Suprapubic skin (tissue), 4 donors: ENCODE measurements around the gene BCAP31. TPM values are rescaled to one million over a fixed set of nuclear protein-coding genes. Genes with fewer than 3 reads are reported as not detected.

Experiments
- DNase-seq, 2 donors: peaks; one replicate each; pipeline ENCODE4 v3.0.0-alpha.2; 2019; ENCODE audit warnings: low spot score in 2 of 2
- H3K27ac ChIP-seq: fragments of 200-600 bp; sonication (generic); one replicate; pipeline ENCODE4 v1.5.1; 2019
- H3K27me3 ChIP-seq: fragments of 200-600 bp; sonication (generic); one replicate; pipeline ENCODE4 v1.5.1; 2019
- H3K36me3 ChIP-seq: fragments of 200-600 bp; sonication (generic); one replicate; pipeline ENCODE4 v1.5.1; 2019
- H3K4me1 ChIP-seq: fragments of 200-600 bp; sonication (generic); one replicate; pipeline ENCODE4 v1.5.1; 2019
- H3K4me3 ChIP-seq: fragments of 200-600 bp; sonication (generic); one replicate; pipeline ENCODE4 v1.5.1; 2019; ENCODE audit warnings: mild to moderate bottlenecking
- H3K9me3 ChIP-seq: fragments of 200-600 bp; sonication (generic); one replicate; pipeline ENCODE4 v1.5.1; 2019
- EP300 ChIP-seq: sonication (generic); formaldehyde crosslinking; IDR thresholded peaks from one replicate; pipeline ENCODE4 v1.6.1; 2017; ENCODE audit warnings: antibody characterized with exemption
- POLR2A ChIP-seq, 2 donors: fragments of 450-650 bp; IDR thresholded peaks; one replicate each; pipeline ENCODE4 v1.6.1; 2017; ENCODE audit warnings: antibody characterized with exemption in 2 of 2, mild to moderate bottlenecking in 2 of 2, moderate library complexity in 2 of 2
- POLR2AphosphoS5 ChIP-seq, 3 donors: sonication (generic); formaldehyde crosslinking; IDR thresholded peaks; one replicate each; pipeline ENCODE4 v1.6.1; 2017; ENCODE audit warnings: antibody characterized with exemption in 3 of 3
- WGBS: methylation state at CpG from one replicate; pipeline ENCODE4 v1.1.5; 2018; 5-methylcytosine and 5-hydroxymethylcytosine counted together
- total RNA-seq, 4 donors: library from RNA; depleted of rRNA; stranded (reverse); fragments of >200 nt; gene quantifications; one replicate each; pipeline ENCODE4 v1.1.0, GENCODE V29; 2016
- TF ChIP-seq, protein P1 (sequence below), 2 donors: fragments of 200-600 bp in 1 of 2; fragments of 450-650 bp in 1 of 2; sonication (generic) in 1 of 2; IDR thresholded peaks; one replicate each; pipeline ENCODE4 v1.5.1; 2016 to 2019; ENCODE audit warnings: antibody characterized with exemption in 2 of 2, mild to moderate bottlenecking in 1 of 2, moderate library complexity in 1 of 2

BCAP31 gene
- total RNA-seq, 4 donors from 2014 or later = 112 to 170 (median 167) TPM

DNA sequence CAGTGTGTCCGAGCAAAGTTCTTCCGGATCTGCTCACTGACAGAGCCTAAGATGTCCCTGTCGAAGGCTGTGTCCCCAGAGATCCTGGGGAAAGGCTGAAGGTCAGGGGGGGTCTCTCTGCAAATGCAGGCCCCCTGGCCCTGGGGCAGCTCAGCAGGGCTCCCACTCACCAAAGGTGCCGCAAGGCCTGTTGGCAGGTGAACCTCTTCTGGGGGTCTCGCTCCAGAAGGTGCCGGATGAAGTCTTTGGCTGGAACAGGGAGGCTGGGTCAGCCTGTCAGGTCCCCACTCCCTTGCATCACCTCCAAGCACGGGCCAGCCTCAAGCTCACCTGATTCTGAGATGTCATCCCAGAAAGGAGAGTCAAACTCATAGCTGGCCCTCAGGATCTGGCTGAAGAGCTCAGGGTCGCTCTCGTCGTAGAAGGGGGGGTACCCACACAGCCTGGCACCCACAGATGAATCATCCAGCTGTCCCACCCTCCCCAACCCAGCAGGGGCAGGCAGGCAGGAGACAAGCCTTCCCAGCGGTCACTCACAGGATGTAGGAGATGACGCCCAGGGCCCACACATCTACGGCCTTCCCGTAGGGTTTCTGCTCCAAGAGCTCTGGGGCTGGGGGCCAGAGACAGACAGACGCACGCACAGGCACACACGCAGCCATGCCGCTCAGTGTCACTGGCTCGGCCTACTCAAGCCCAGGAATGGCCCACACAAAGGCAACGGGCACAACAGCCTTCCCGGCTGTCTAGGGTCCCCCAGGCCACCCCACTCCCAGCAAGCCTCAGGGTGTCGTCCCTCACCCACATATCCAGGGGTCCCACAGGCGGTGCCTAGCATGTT, 53.2 kb downstream of the BCAP31 start:
- Histone ChIP-seq H3K36me3 (no peaks in the 10 kb centered on the region), H3K4me3 (no peak overlapping the region), H3K27me3 (peaks cover 29% of the 10 kb centered on the region), H3K9me3 (no peaks in the 10 kb centered on the region), H3K27ac (no peak overlapping the region), H3K4me1 (peaks cover 9% of the 10 kb centered on the region)
- no peak for DNase-seq
- TF ChIP-seq EP300 (no peak), POLR2A (IDR thresholded peaks at IDR 0.05) (no peak), POLR2AphosphoS5 (IDR thresholded peaks at IDR 0.05) (no peak)
- TF ChIP-seq, protein P1, sequence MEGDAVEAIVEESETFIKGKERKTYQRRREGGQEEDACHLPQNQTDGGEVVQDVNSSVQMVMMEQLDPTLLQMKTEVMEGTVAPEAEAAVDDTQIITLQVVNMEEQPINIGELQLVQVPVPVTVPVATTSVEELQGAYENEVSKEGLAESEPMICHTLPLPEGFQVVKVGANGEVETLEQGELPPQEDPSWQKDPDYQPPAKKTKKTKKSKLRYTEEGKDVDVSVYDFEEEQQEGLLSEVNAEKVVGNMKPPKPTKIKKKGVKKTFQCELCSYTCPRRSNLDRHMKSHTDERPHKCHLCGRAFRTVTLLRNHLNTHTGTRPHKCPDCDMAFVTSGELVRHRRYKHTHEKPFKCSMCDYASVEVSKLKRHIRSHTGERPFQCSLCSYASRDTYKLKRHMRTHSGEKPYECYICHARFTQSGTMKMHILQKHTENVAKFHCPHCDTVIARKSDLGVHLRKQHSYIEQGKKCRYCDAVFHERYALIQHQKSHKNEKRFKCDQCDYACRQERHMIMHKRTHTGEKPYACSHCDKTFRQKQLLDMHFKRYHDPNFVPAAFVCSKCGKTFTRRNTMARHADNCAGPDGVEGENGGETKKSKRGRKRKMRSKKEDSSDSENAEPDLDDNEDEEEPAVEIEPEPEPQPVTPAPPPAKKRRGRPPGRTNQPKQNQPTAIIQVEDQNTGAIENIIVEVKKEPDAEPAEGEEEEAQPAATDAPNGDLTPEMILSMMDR (IDR thresholded peaks at IDR 0.05) = no peak
- 88% methylated on average over 5 of the region's 23 CpGs for WGBS

DNA sequence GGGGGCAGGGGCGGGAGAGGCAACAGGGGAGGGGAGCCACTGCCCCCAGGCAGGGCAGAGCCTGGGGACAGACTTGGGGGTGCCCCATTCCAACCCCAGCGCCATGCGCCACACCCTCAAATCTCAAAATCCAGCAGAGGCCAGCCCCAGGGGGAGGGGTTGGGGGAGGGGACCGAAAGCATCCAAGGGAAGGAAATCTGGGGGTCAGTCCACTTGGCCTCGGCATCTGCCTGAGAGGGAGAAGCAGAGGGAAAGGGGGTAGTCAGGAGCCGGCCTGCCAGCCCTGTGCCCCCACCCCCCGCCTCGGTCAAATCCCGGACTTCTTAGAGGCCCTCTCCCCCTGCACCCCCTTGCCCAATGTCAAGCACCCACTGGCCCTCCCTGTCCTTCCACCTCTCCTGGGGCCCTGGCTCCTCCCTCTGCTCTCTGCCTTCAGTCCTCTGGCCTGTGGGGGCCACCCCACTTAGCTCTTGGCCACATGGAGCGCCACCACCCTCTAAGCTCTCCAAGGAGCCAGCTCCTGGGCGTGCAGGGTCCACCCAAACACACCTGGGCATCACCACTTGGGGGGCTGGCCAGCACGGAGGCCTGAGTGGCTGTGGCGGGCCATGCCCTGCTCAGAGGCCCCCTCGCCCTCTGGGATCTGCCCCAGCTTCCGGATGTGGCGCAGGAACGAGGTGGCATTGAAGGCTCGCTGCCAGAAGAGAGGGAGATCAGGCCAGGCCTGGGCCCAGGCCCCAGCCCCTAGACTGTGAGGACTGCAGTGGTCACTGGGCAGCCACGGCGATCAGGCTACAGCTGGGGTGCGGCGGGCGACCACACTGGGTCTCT, 54.1 kb downstream of the BCAP31 start:
- WGBS = 75% methylated on average over 13 of the region's 23 CpGs
- Histone ChIP-seq H3K4me3 (no peak overlapping the region), H3K36me3 (no peaks in the 10 kb centered on the region), H3K27ac (no peak overlapping the region), H3K9me3 (no peaks in the 10 kb centered on the region), H3K27me3 (peaks cover 29% of the 10 kb centered on the region), H3K4me1 (peaks cover 9% of the 10 kb centered on the region)
- TF ChIP-seq, protein P1 (IDR thresholded peaks at IDR 0.05) = no peak
- no peak for TF ChIP-seq POLR2A (IDR thresholded peaks at IDR 0.05)
- no peak for DNase-seq

DNA sequence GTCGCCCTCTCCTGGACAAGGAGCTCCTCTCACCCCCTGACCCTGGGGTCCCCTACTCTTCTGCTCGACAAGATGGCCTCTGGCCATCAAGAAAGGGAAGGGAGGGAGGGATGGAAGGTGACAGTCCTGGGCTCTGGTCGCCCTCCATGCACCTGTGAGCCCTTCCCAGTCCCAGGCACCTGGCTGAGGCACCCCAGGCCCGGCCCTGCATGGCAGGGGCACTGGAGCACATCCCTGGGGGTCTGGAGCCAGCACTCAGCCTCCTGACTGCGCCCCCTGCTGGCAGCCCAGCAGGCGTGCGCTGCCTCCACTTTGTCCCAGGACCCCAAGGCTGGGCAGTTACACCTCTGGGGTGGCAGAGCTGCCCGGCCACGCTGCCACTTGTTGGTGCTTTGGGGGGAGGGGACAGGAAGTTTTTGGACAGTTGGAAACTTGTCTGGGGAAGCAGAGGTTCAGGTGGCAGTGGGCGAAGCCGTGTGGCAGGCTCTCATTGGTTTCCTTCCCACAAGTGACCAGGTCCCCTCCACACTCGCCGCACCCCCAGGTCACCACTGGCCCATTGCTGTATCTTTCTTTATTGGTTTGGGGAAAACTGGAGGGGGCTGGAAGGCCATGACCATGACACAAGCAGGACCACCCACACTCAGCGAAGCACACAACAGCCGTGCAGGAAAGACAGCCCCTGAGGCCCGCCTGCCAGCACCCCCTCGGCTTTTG, 54.9 kb downstream of the BCAP31 start:
- no peak for DNase-seq
- H3K27me3 ChIP-seq = peaks cover 27% of the 10 kb centered on the region

DNA sequence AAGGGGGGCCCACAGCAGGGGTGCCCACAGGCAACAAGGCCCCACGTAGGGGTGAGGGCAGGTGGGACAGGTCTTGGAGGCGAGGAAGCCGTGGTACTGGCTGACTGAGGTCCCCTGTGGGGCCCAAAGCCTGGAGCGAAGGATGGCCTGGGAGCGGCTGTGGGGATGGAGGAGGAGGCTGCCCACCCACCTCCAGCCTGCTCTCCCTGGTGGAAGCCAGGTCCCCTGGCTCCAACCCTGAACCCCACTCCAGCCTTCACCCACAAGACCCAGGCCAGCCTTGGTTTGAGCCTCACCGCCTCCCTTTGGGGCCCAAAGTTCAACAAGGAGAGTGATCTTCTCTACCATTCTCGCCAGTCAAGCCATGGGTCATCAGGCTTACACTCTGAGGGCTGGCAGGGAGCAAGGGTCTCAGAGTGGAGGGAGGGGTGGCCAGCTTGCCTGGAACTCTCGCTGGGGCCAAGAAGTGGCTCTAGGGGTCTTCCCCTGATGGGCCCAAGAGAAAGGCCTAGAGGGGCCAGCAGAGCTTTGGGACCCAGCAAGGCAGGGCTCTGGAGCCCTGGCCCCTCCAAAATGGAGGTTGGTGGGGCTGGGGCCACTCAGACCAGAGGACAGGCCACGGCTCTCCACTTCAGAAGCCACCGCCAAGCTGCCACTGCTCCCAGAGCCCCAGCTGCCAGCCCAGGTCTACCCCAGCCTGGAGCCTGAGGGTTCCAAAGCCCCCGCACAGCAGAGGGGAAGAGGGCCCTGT, 55.6 kb downstream of the BCAP31 start:
- Histone ChIP-seq H3K27ac (no peak overlapping the region), H3K4me1 (peaks cover 9% of the 10 kb centered on the region), H3K27me3 (peaks cover 20% of the 10 kb centered on the region), H3K36me3 (no peaks in the 10 kb centered on the region), H3K9me3 (no peaks in the 10 kb centered on the region), H3K4me3 (no peak overlapping the region)
- no peak for DNase-seq
- TF ChIP-seq, protein P1 (IDR thresholded peaks at IDR 0.05) = no peak
- no peak for TF ChIP-seq EP300
- TF ChIP-seq POLR2AphosphoS5 (IDR thresholded peaks at IDR 0.05) = no peak
- no peak for TF ChIP-seq POLR2A (IDR thresholded peaks at IDR 0.05)
- WGBS = 85% methylated on average over 8 of the region's 11 CpGs

More for the DNA sequence above, 54.9 kb downstream of the BCAP31 start:
- no peak overlapping the region for H3K27ac ChIP-seq
- no peak for TF ChIP-seq EP300
- TF ChIP-seq, protein P1 (IDR thresholded peaks at IDR 0.05) = peak; percentile 33 to 77
- no peak for TF ChIP-seq POLR2AphosphoS5 (IDR thresholded peaks at IDR 0.05)
- TF ChIP-seq POLR2A (IDR thresholded peaks at IDR 0.05) = no peak
- H3K36me3 ChIP-seq = no peaks in the 10 kb centered on the region
- no peak overlapping the region for H3K4me3 ChIP-seq
- 77% methylated on average over 10 of the region's 17 CpGs for whole genome bisulfite sequencing
- H3K4me1 ChIP-seq = peaks cover 9% of the 10 kb centered on the region
- no peaks in the 10 kb centered on the region for H3K9me3 ChIP-seq
